ENCODE measurements around the gene CHST3.

GRCh38 chr10:72001033-72001395 is 36.8 kb downstream of the CHST3 start:
- TF ChIP-seq ZFP3 (CRISPR knock-in tag; IDR thresholded peaks at IDR 0.05): peak; percentile 87; the same call in 1 of the 2 replicates
- TF ChIP-seq PPARA (CRISPR knock-in tag; IDR thresholded peaks at IDR 0.05; ENCODE audit: borderline replicate concordance): no peak

Measured in SK-N-SH treated with all-trans-retinoic acid at 6 μM for 48 hours (cell line).